Dermis microvascular lymphatic vessel endothelial cell (primary cell): ENCODE measurements around the gene SCAI. TPM values are rescaled to one million over a fixed set of nuclear protein-coding genes. Genes with fewer than 3 reads are reported as not detected.
"Not testable (repeated sequence)": the region's sequence is repeated elsewhere in the genome, so short reads cannot be mapped to it uniquely, and the experiment has no call there.

Experiments
- DNase-seq, 2 donors: peaks; one replicate each; pipeline versions ENCODE4 v3.0.0 to v3.0.0-alpha.2; 2010; ENCODE audit warnings: low read depth in 2 of 2
- total RNA-seq: library from RNA; depleted of rRNA; stranded (reverse); fragments of >200 nt; gene quantifications from 2 replicates; pipeline ENCODE4 v1.2.1, GENCODE V29; 2014

SCAI gene
- total RNA-seq, 1 donor from 2014 or later = 2.7 TPM

GRCh38 chr9:125106285-125106893 lies 36.9 kb downstream of the SCAI start:
- DNase-seq = no peak

- DNase-seq = no peak
Measured at GRCh38 chr9:125103770-125104460, 39.4 kb downstream of the SCAI start.

- DNase-seq = no peak
Measured at GRCh38 chr9:125103021-125103420, 40.3 kb downstream of the SCAI start.

GRCh38 chr9:125100822-125101221 lies 42.5 kb downstream of the SCAI start:
- no peak for DNase-seq

- no peak for DNase-seq
Measured at GRCh38 chr9:125099816-125100215, 43.5 kb downstream of the SCAI start.

- no peak for DNase-seq
Measured at GRCh38 chr9:125095821-125096443, 47.4 kb downstream of the SCAI start.

- no peak for DNase-seq
Measured at GRCh38 chr9:125091121-125091520, 52.2 kb downstream of the SCAI start.

GRCh38 chr9:125089331-125089730 lies 54.0 kb downstream of the SCAI start:
- DNase-seq = no peak

- DNase-seq = no peak
Measured at GRCh38 chr9:125088752-125089151, 54.6 kb downstream of the SCAI start.

- no peak for DNase-seq
Measured at GRCh38 chr9:125085703-125086477, 57.4 kb downstream of the SCAI start.

GRCh38 chr9:125082197-125082596 lies 61.1 kb downstream of the SCAI start:
- not testable (repeated sequence) for DNase-seq

GRCh38 chr9:125080797-125081196 lies 62.5 kb downstream of the SCAI start:
- not testable (repeated sequence) for DNase-seq

GRCh38 chr9:125079931-125080330 lies 63.4 kb downstream of the SCAI start:
- no peak for DNase-seq

- no peak for DNase-seq
Measured at GRCh38 chr9:125075997-125076396, 67.3 kb downstream of the SCAI start.

GRCh38 chr9:125074976-125075375 lies 68.4 kb downstream of the SCAI start:
- DNase-seq = peak in 1 of 2 donors; percentile 48

- peak in 1 of 2 donors; percentile 12 for DNase-seq
Measured at GRCh38 chr9:125066839-125067619, 76.3 kb downstream of the SCAI start.

- no peak for DNase-seq
Measured at GRCh38 chr9:125061391-125061790, 81.9 kb downstream of the SCAI start.

- DNase-seq = no peak
Measured at GRCh38 chr9:125049212-125050049, 93.9 kb downstream of the SCAI start.

- no peak for DNase-seq
Measured at GRCh38 chr9:125043631-125044030, 99.7 kb downstream of the SCAI start.

GRCh38 chr9:125043148-125043547 lies 100.2 kb downstream of the SCAI start:
- DNase-seq = no peak
